SH-SY5Y (cell line): ENCODE measurements around the gene HTRA3.

ENCODE experiments used
- GATA2 ChIP-seq: IDR thresholded peaks from 2 replicates; pipeline ENCODE4 v1.6.1; 2011; ENCODE audit warnings: mild to moderate bottlenecking, low read depth, low read length
- GATA3 ChIP-seq: IDR thresholded peaks from 2 replicates; pipeline ENCODE4 v1.6.1; 2011; ENCODE audit warnings: low read depth, mild to moderate bottlenecking, low read length, moderate library complexity

DNA sequence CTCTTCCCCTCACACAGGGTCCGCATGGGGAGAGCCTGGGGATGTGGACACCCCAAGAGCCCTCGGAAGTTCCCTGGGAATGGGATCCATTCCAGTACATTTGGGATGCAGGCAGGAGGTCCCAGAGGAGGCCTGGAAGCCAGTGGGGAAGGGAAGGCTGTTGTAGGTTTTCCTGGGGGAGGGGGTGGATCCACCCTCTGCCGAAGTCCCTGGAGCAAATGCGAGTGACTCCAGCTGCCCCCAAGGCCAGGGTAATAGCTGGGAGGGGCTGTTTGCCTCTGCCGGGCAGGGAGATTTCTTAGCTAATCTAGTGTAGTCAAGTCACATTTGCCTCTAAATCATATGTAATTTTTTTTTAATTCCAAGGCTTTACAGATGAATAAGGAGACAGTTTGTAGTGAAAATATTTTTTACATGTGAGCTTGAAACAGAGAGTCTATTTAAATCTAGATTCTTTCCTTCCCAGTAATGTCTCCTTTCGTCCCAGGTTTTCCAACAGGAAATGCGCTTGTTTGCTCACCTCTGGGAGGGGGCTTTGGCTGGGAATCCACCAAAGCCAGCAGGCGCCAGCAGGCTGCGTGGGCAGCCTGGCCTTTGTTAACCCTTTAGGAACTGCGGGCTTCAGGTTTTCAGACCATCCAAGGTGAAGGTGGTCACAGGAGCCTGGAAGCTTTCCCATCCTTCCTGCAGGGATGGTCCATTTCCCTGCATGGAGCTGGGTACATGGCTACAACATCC is 43.7 kb upstream of the HTRA3 start:
- TF ChIP-seq GATA2 = no peak
- TF ChIP-seq GATA3 = no peak
